Cardiac septum (tissue), 1 donor: ENCODE data around the gene KPNB1. TPM values are rescaled to one million over a fixed set of nuclear protein-coding genes. Genes with fewer than 3 reads are reported as not detected.
"Not testable (repeated sequence)": the region's sequence is repeated elsewhere in the genome, so short reads cannot be mapped to it uniquely, and the experiment has no call there.

Experiments used
- DNase-seq: peaks from one replicate; pipeline ENCODE4 v3.0.0-alpha.2; 2020; ENCODE audit warnings: low spot score
- intact Hi-C: fragments of 100-400 bp; cut with DNase I; formaldehyde crosslinking; loops from one replicate; pipeline ENCODE4 v1.14.0; 2022
- total RNA-seq: library from RNA; stranded (reverse); fragmentation: NEBNext Ultra II Directional; extraction: Animal tissue kit (Norgen Biotek cat#: 25700); gene quantifications from one replicate; pipeline ENCODE4 v1.2.1, GENCODE V29; 2021
- donor health status: DM: no; HTN: no; CAD: no.

The KPNB1 gene
- total RNA-seq, 1 donor from 2014 or later = 185 TPM

GRCh38 chr17:47674499-47674898 is 24.8 kb downstream of the KPNB1 start:
- no peak for DNase-seq
- intact Hi-C loops = no loop called here

GRCh38 chr17:47675380-47676198 is 25.9 kb downstream of the KPNB1 start:
- intact Hi-C loops = no loop called here
- no peak for DNase-seq

GRCh38 chr17:47676199-47676472 is 26.4 kb downstream of the KPNB1 start:
- DNase-seq = no peak
- intact Hi-C loops = no loop called here

- intact Hi-C loops = no loop called here
- DNase-seq = no peak
Observed at GRCh38 chr17:47676510-47677165, 26.9 kb downstream of the KPNB1 start.

GRCh38 chr17:47678196-47678595 is 28.5 kb downstream of the KPNB1 start:
- intact Hi-C loops = no loop called here
- DNase-seq = no peak

- intact Hi-C loops = no loop called here
- no peak for DNase-seq
Observed at GRCh38 chr17:47682138-47682537, 32.4 kb downstream of the KPNB1 start.

GRCh38 chr17:47682727-47683126 is 33.0 kb downstream of the KPNB1 start:
- DNase-seq, intact Hi-C loops: not testable (repeated sequence)

GRCh38 chr17:47684025-47684424 is 34.3 kb downstream of the KPNB1 start:
- DNase-seq = no peak
- intact Hi-C loops = no loop called here

GRCh38 chr17:47684535-47685193 is 34.9 kb downstream of the KPNB1 start:
- no peak for DNase-seq
- intact Hi-C loops = no loop called here

GRCh38 chr17:47685556-47686275 is 36.0 kb downstream of the KPNB1 start:
- DNase-seq = no peak
- intact Hi-C loops = no loop called here

- no peak for DNase-seq
- intact Hi-C loops = no loop called here
Observed at GRCh38 chr17:47686276-47686635, 36.5 kb downstream of the KPNB1 start.

- intact Hi-C loops = no loop called here
- DNase-seq = no peak
Observed at GRCh38 chr17:47686664-47687327, 37.1 kb downstream of the KPNB1 start.

- intact Hi-C loops = no loop called here
- DNase-seq = no peak
Observed at GRCh38 chr17:47687328-47687690, 37.6 kb downstream of the KPNB1 start.

GRCh38 chr17:47687748-47688147 is 38.0 kb downstream of the KPNB1 start:
- intact Hi-C loops = no loop called here
- DNase-seq = no peak

GRCh38 chr17:47690121-47690520 is 40.4 kb downstream of the KPNB1 start:
- DNase-seq = no peak
- intact Hi-C loops = loop anchor here (5.0 to 10.0 kb wide), 3 partner anchors 38 to 205 kb away; partner anchors contain the start of gene SP2

- no peak for DNase-seq
- intact Hi-C loops = loop anchor here (5.0 to 10.0 kb wide), 3 partner anchors 40 to 202 kb away; partner anchors contain the start of gene SP2
Observed at GRCh38 chr17:47692137-47692894, 42.6 kb downstream of the KPNB1 start.

- DNase-seq = no peak
- intact Hi-C loops = loop anchor here (5.0 to 10.0 kb wide), 3 partner anchors 41 to 202 kb away; partner anchors contain the start of gene SP2
Observed at GRCh38 chr17:47692895-47693730, 43.4 kb downstream of the KPNB1 start.
